DOHH2 (cell line): ENCODE results near the gene EPHB1.
"Not testable (repeated sequence)": the region's sequence is repeated elsewhere in the genome, so short reads cannot be mapped to it uniquely, and the experiment has no call there.

Experiments used
- H3F3A ChIP-seq: fragments of 200-600 bp; sonication (generic), shearing (Covaris generic); 2 replicates; pipeline ENCODE4 v1.6.0; 2016; ENCODE audit warnings: antibody characterized with exemption, mild to moderate bottlenecking; ENCODE audit not compliant: control insufficient read depth, insufficient read depth
- H3K27ac ChIP-seq: fragments of 200-600 bp; sonication (generic); 2 replicates; pipeline ENCODE4 v1.5.1; 2014; ENCODE audit warnings: low read depth, mild to moderate bottlenecking, low read length, moderate library complexity
- H3K27me3 ChIP-seq: fragments of 200-600 bp; sonication (generic); 2 replicates; pipeline ENCODE4 v1.6.1; 2014; ENCODE audit warnings: mild to moderate bottlenecking, low read length, mixed read lengths; ENCODE audit not compliant: control insufficient read depth
- H3K36me3 ChIP-seq: fragments of 200-600 bp; sonication (generic); 2 replicates; pipeline ENCODE4 v1.6.1; 2014; ENCODE audit warnings: mild to moderate bottlenecking, low read length, moderate library complexity, mixed read lengths; ENCODE audit not compliant: control insufficient read depth
- H3K4me1 ChIP-seq: fragments of 200-600 bp; sonication (generic); 2 replicates; pipeline ENCODE4 v1.6.1; 2014; ENCODE audit warnings: mild to moderate bottlenecking, low read length, mixed read lengths; ENCODE audit not compliant: control insufficient read depth
- H3K4me2 ChIP-seq: fragments of 200-600 bp; sonication (generic); 2 replicates; pipeline ENCODE4 v1.6.0; 2014; ENCODE audit warnings: mild to moderate bottlenecking, low read length, moderate library complexity
- H3K4me3 ChIP-seq: fragments of 200-600 bp; sonication (generic); 2 replicates; pipeline ENCODE4 v1.5.1; 2014; ENCODE audit warnings: mild to moderate bottlenecking, low read length, mixed read lengths
- H3K79me2 ChIP-seq: fragments of 200-600 bp; sonication (generic); 2 replicates; pipeline ENCODE4 v1.6.1; 2014; ENCODE audit warnings: mild to moderate bottlenecking, low read length, mixed read lengths; ENCODE audit not compliant: control insufficient read depth
- H3K9me2 ChIP-seq: fragments of 200-600 bp; sonication (generic); replicated peaks from 2 replicates; pipeline ENCODE4 v1.6.1; 2014; ENCODE audit warnings: mild to moderate bottlenecking, low read length, mixed read lengths; ENCODE audit not compliant: control insufficient read depth
- H3K9me3 ChIP-seq: fragments of 200-600 bp; sonication (generic); 2 replicates; pipeline ENCODE4 v1.6.1; 2014; ENCODE audit warnings: antibody characterized with exemption, low read length, mixed read lengths; ENCODE audit not compliant: control insufficient read depth, insufficient read depth
- H4K20me1 ChIP-seq: fragments of 200-600 bp; sonication (generic); 2 replicates; pipeline ENCODE4 v1.6.0; 2014; ENCODE audit warnings: low read depth, mild to moderate bottlenecking, antibody characterized with exemption, low read length, moderate library complexity; ENCODE audit not compliant: control insufficient read depth, insufficient read depth
- CTCF ChIP-seq: fragments of 200-600 bp; sonication (generic); IDR thresholded peaks from one replicate; pipeline ENCODE4 v1.5.1; 2014; ENCODE audit warnings: antibody characterized with exemption, mild to moderate bottlenecking, low read depth, low read length; ENCODE audit not compliant: poor library complexity, severe bottlenecking
- EZH2phosphoT487 ChIP-seq: fragments of 200-600 bp; sonication (generic); IDR thresholded peaks from 2 replicates; pipeline ENCODE4 v1.6.1; 2017; ENCODE audit warnings: borderline replicate concordance, mild to moderate bottlenecking, antibody characterized with exemption, low read length, moderate library complexity, mixed read lengths

The EPHB1 gene

GRCh38 chr3:135038186-135038585 lies 243.1 kb downstream of the EPHB1 start:
- Histone ChIP-seq H3K4me1 (no peaks in the 10 kb centered on the region), H3K4me2 (no peak overlapping the region), H3K9me2 (no peaks in the 10 kb centered on the region), H3F3A (no peaks in the 10 kb centered on the region), H3K4me3 (no peak overlapping the region), H3K9me3 (no peaks in the 10 kb centered on the region), H3K27ac (no peak overlapping the region), H3K79me2 (no peaks in the 10 kb centered on the region), H3K36me3 (no peaks in the 10 kb centered on the region), H4K20me1 (no peaks in the 10 kb centered on the region), H3K27me3 (no peaks in the 10 kb centered on the region)
- no peak for TF ChIP-seq CTCF
- TF ChIP-seq EZH2phosphoT487: no peak

DNA sequence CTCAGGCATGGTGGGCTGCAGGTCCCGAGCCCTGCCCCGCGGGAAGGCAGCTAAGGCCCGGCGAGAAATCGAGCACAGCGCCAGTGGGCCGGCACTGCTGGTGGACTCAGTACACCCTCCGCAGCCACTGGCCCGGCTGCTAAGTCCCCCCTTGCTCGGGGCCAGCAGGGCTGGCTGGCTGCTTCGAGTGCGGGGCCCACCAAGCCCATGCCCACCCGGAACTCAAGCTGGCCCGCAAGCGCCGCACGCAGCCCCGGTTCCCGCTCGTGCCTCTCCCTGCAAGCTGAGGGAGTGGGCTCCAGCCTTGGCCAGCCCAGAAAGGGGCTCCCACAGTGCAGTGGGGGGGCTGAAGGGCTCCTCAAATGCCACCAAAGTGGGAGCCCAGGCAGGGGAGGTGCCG lies 244.5 kb downstream of the EPHB1 start:
- not testable (repeated sequence) for H4K20me1 ChIP-seq, H3K4me2 ChIP-seq, H3K27me3 ChIP-seq, H3K79me2 ChIP-seq, H3K9me2 ChIP-seq, H3K4me3 ChIP-seq, H3K4me1 ChIP-seq, H3K36me3 ChIP-seq, H3F3A ChIP-seq, H3K9me3 ChIP-seq, H3K27ac ChIP-seq

- Histone ChIP-seq H3F3A (no peaks in the 10 kb centered on the region), H3K9me3 (no peaks in the 10 kb centered on the region), H3K9me2 (no peaks in the 10 kb centered on the region), H4K20me1 (no peaks in the 10 kb centered on the region), H3K27ac (no peak overlapping the region), H3K27me3 (no peaks in the 10 kb centered on the region), H3K79me2 (no peaks in the 10 kb centered on the region), H3K36me3 (no peaks in the 10 kb centered on the region), H3K4me2 (no peak overlapping the region), H3K4me3 (no peak overlapping the region), H3K4me1 (no peaks in the 10 kb centered on the region)
- TF ChIP-seq EZH2phosphoT487 (no peak), CTCF (no peak)
Observed at GRCh38 chr3:135040321-135041240, 245.5 kb downstream of the EPHB1 start.

DNA sequence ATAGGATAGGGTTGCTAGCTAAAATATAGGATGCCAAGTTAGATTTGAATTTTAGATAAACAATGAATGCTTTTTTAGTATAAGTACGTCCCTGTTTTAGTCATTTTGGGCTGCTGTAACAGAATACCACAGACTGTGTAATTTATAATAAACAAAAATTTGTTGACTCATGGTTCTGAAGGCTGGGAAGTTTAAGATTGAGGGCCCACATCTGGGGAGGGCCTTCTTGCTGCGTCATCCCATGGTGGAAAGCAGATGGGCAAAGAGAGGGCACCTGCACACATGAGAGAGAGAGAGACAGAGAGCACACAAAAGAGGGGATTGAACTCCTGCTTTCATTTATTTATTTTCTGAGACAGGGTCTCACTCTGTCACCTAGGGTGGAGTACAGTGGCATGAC lies 246.5 kb downstream of the EPHB1 start:
- H3K9me2 ChIP-seq: no peaks in the 10 kb centered on the region
- no peak overlapping the region for H3K4me2 ChIP-seq
- H4K20me1 ChIP-seq: no peaks in the 10 kb centered on the region
- H3K9me3 ChIP-seq: no peaks in the 10 kb centered on the region
- no peaks in the 10 kb centered on the region for H3F3A ChIP-seq
- H3K27ac ChIP-seq: no peak overlapping the region
- no peak overlapping the region for H3K4me3 ChIP-seq
- no peaks in the 10 kb centered on the region for H3K4me1 ChIP-seq
- H3K27me3 ChIP-seq: no peaks in the 10 kb centered on the region
- no peak for TF ChIP-seq CTCF
- TF ChIP-seq EZH2phosphoT487: no peak
- H3K36me3 ChIP-seq: no peaks in the 10 kb centered on the region
- H3K79me2 ChIP-seq: no peaks in the 10 kb centered on the region
